GM23338 (cell line): ENCODE data around the gene GP2. TPM values are rescaled to one million over a fixed set of nuclear protein-coding genes. Genes with fewer than 3 reads are reported as not detected.

Source experiments
- ATAC-seq: fragments of 200-7000 bp; cut with Tn5 transposase; 3 replicates; pipeline ENCODE4 v1.9.1; 2020
- DNase-seq: peaks from one replicate; pipeline ENCODE4 v3.0.0-alpha.2; 2015; ENCODE audit warnings: low spot score
- H2AFZ ChIP-seq: fragments of 200-600 bp; sonication (generic); 2 replicates; pipeline ENCODE4 v1.8.0; 2016; ENCODE audit warnings: antibody characterized with exemption, mild to moderate bottlenecking, moderate library complexity
- H3F3A ChIP-seq: fragments of 200-600 bp; sonication (generic); replicated peaks from 2 replicates; pipeline ENCODE4 v1.8.0; 2017; ENCODE audit warnings: antibody characterized with exemption, mixed run types, low read depth
- H3K27ac ChIP-seq: fragments of 200-600 bp; sonication (generic); 2 replicates; pipeline ENCODE4 v1.6.1; 2016; ENCODE audit warnings: low read depth
- H3K27me3 ChIP-seq: fragments of 200-600 bp; sonication (generic); 2 replicates; pipeline ENCODE4 v1.8.0; 2016; ENCODE audit warnings: mild to moderate bottlenecking, mixed run types, moderate library complexity; ENCODE audit not compliant: insufficient read depth
- H3K36me3 ChIP-seq: fragments of 200-600 bp; sonication (generic); 2 replicates; pipeline ENCODE4 v1.8.0; 2016; ENCODE audit warnings: mild to moderate bottlenecking; ENCODE audit not compliant: insufficient read depth
- H3K4me1 ChIP-seq: fragments of 200-600 bp; sonication (generic); 2 replicates; pipeline ENCODE4 v1.8.0; 2016; ENCODE audit warnings: mild to moderate bottlenecking, moderate library complexity; ENCODE audit not compliant: insufficient read depth
- H3K4me2 ChIP-seq: fragments of 200-600 bp; sonication (generic); 2 replicates; pipeline ENCODE4 v1.7.1; 2017; ENCODE audit warnings: mixed run types
- H3K4me3 ChIP-seq: fragments of 200-600 bp; sonication (generic); 2 replicates; pipeline ENCODE4 v1.6.1; 2016; ENCODE audit warnings: mixed run types
- H3K79me2 ChIP-seq: fragments of 200-600 bp; sonication (generic); replicated peaks from 2 replicates; pipeline ENCODE4 v1.8.0; 2017; ENCODE audit warnings: mild to moderate bottlenecking; ENCODE audit not compliant: insufficient read depth
- H3K9me2 ChIP-seq: fragments of 200-600 bp; sonication (generic); 2 replicates; pipeline ENCODE4 v1.8.0; 2017; ENCODE audit not compliant: insufficient read depth
- H4K20me1 ChIP-seq: fragments of 200-600 bp; sonication (generic); replicated peaks from 2 replicates; pipeline ENCODE4 v1.8.0; 2017; ENCODE audit warnings: mild to moderate bottlenecking; ENCODE audit not compliant: insufficient read depth
- H3K27ac Mint-ChIP-seq: 2 replicates; pipeline ENCODE4 v1.8.0; 2020; ENCODE audit warnings: inconsistent platforms, mild to moderate bottlenecking, moderate library complexity, mixed read lengths
- H3K27me3 Mint-ChIP-seq: 3 replicates; pipeline ENCODE4 v1.8.0; 2022; ENCODE audit warnings: low read depth, mild to moderate bottlenecking, moderate library complexity, mixed read lengths, inconsistent platforms; ENCODE audit not compliant: insufficient read depth, poor library complexity
- H3K36me3 Mint-ChIP-seq: 3 replicates; pipeline ENCODE4 v1.8.0; 2021; ENCODE audit warnings: low read depth, mild to moderate bottlenecking, inconsistent platforms, moderate library complexity, mixed read lengths
- H3K4me1 Mint-ChIP-seq: 3 replicates; pipeline ENCODE4 v1.8.0; 2020; ENCODE audit warnings: mild to moderate bottlenecking, inconsistent platforms, mixed read lengths
- H3K4me3 Mint-ChIP-seq: 3 replicates; pipeline ENCODE4 v1.8.0; 2021; ENCODE audit warnings: moderate library complexity, mild to moderate bottlenecking, inconsistent platforms, mixed read lengths
- H3K9me3 Mint-ChIP-seq: 3 replicates; pipeline ENCODE4 v1.8.0; 2020; ENCODE audit warnings: moderate library complexity, mild to moderate bottlenecking, inconsistent platforms, mixed read lengths
- CREB1 ChIP-seq: fragments of 250-450 bp; sonication (Bioruptor Pico); IDR thresholded peaks from 2 replicates; pipeline ENCODE4 v1.5.0; 2020; ENCODE audit warnings: low read depth, mild to moderate bottlenecking, moderate library complexity
- ETS1 ChIP-seq: IDR thresholded peaks from 2 replicates; pipeline ENCODE4 v1.6.1; 2016; ENCODE audit warnings: antibody characterized with exemption
- EZH2 ChIP-seq: fragments of 200-600 bp; sonication (generic); IDR thresholded peaks from one replicate; pipeline ENCODE4 v1.8.0; 2017; ENCODE audit warnings: antibody characterized with exemption, mild to moderate bottlenecking, low read depth; ENCODE audit not compliant: unreplicated experiment
- JUNB ChIP-seq: IDR thresholded peaks from one replicate; pipeline ENCODE4 v1.6.1; 2016; ENCODE audit warnings: antibody characterized with exemption; ENCODE audit not compliant: unreplicated experiment
- POLR2AphosphoS5 ChIP-seq: IDR thresholded peaks from 2 replicates; pipeline ENCODE4 v1.6.1; 2016; ENCODE audit warnings: antibody characterized with exemption, low read depth
- ZNF331 ChIP-seq: fragments of 250-450 bp; sonication (Bioruptor Pico); IDR thresholded peaks from 2 replicates; pipeline ENCODE4 v1.5.0; 2020; ENCODE audit warnings: low read depth, mild to moderate bottlenecking, moderate library complexity
- polyA plus RNA-seq: library from polyadenylated mRNA; unstranded; fragments of >200 nt; fragmentation: Nextera tagmentation; extraction: Ambion mirVana; gene quantifications from 2 replicates; pipeline ENCODE4 v1.2.1, GENCODE V29; 2016
- total RNA-seq: library from RNA; depleted of rRNA; stranded (reverse); fragments of >200 nt; shearing (Covaris generic); gene quantifications from 2 replicates; pipeline ENCODE4 v1.2.3, GENCODE V29; 2014
- TF ChIP-seq, protein P1 (sequence below): IDR thresholded peaks from one replicate; pipeline ENCODE4 v1.6.1; 2018; ENCODE audit warnings: antibody characterized with exemption; ENCODE audit not compliant: unreplicated experiment
- TF ChIP-seq, protein P2 (sequence below), 2 experiments: fragments of 200-600 bp in 1 of 2; sonication (generic) in 1 of 2; conservative IDR thresholded peaks; 2 replicates each; pipeline versions ENCODE4 v1.5.1 to v1.6.1; 2016 to 2017; ENCODE audit warnings: antibody characterized with exemption in 2 of 2, low read depth in 2 of 2, mild to moderate bottlenecking in 2 of 2, moderate library complexity in 1 of 2

Gene GP2
- total and polyA plus RNA-seq, 2 experiments from 2014 or later = not detected

- TF ChIP-seq, protein P1, sequence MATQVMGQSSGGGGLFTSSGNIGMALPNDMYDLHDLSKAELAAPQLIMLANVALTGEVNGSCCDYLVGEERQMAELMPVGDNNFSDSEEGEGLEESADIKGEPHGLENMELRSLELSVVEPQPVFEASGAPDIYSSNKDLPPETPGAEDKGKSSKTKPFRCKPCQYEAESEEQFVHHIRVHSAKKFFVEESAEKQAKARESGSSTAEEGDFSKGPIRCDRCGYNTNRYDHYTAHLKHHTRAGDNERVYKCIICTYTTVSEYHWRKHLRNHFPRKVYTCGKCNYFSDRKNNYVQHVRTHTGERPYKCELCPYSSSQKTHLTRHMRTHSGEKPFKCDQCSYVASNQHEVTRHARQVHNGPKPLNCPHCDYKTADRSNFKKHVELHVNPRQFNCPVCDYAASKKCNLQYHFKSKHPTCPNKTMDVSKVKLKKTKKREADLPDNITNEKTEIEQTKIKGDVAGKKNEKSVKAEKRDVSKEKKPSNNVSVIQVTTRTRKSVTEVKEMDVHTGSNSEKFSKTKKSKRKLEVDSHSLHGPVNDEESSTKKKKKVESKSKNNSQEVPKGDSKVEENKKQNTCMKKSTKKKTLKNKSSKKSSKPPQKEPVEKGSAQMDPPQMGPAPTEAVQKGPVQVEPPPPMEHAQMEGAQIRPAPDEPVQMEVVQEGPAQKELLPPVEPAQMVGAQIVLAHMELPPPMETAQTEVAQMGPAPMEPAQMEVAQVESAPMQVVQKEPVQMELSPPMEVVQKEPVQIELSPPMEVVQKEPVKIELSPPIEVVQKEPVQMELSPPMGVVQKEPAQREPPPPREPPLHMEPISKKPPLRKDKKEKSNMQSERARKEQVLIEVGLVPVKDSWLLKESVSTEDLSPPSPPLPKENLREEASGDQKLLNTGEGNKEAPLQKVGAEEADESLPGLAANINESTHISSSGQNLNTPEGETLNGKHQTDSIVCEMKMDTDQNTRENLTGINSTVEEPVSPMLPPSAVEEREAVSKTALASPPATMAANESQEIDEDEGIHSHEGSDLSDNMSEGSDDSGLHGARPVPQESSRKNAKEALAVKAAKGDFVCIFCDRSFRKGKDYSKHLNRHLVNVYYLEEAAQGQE = no peak
- TF ChIP-seq ZNF331 (CRISPR knock-in tag) = no peak
These were observed 5.8 kb upstream of the GP2 start (continued) for GRCh38 chr16:20333120-20333519.

DNA sequence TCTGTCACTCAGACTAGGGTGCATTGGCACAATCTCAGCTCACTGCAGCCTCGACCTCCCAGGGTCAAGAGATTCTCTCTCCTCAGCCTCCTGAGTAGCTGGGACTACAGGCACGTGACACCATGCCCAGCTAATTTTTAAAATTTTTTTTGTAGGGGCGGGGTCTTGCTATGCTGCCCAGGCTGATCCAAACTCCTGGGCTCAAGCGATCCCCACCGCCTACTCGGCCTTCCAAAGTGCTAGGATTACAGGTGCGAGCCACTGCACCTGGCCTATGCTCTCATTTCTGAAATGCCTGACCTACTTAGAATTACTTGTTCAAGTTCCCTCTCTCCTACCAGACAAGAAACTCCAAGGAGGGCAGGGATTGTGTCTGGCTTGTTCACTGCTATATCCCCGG is 5.1 kb upstream of the GP2 start:
- ATAC-seq = no peak
- no peak for DNase-seq
- Histone ChIP-seq H3K27ac (no peak overlapping the region), H4K20me1 (no peaks in the 10 kb centered on the region), H3K4me1 (peaks cover 5% of the 10 kb centered on the region; the same call in 1 of the 2 replicates), H3K36me3 (no peaks in the 10 kb centered on the region), H3K27me3 (no peaks in the 10 kb centered on the region), H3K4me3 (no peak overlapping the region), H3K79me2 (no peaks in the 10 kb centered on the region), H3F3A (no peaks in the 10 kb centered on the region), H3K4me2 (no peak overlapping the region), H3K9me2 (no peaks in the 10 kb centered on the region), H2AFZ (no peak overlapping the region)
- H3K27ac Mint-ChIP-seq = no peak overlapping the region
- H3K4me3 Mint-ChIP-seq = no peak overlapping the region
- H3K27me3 Mint-ChIP-seq = peaks cover 6% of the 10 kb centered on the region
- no peaks in the 10 kb centered on the region for H3K36me3 Mint-ChIP-seq
- no peaks in the 10 kb centered on the region; the same call in 2 of the 3 replicates for H3K9me3 Mint-ChIP-seq
- no peaks in the 10 kb centered on the region; the same call in 2 of the 3 replicates for H3K4me1 Mint-ChIP-seq
- TF ChIP-seq, protein P2, sequence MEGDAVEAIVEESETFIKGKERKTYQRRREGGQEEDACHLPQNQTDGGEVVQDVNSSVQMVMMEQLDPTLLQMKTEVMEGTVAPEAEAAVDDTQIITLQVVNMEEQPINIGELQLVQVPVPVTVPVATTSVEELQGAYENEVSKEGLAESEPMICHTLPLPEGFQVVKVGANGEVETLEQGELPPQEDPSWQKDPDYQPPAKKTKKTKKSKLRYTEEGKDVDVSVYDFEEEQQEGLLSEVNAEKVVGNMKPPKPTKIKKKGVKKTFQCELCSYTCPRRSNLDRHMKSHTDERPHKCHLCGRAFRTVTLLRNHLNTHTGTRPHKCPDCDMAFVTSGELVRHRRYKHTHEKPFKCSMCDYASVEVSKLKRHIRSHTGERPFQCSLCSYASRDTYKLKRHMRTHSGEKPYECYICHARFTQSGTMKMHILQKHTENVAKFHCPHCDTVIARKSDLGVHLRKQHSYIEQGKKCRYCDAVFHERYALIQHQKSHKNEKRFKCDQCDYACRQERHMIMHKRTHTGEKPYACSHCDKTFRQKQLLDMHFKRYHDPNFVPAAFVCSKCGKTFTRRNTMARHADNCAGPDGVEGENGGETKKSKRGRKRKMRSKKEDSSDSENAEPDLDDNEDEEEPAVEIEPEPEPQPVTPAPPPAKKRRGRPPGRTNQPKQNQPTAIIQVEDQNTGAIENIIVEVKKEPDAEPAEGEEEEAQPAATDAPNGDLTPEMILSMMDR (conservative IDR thresholded peaks at IDR 0.05; ENCODE audit: low read depth in 2 of 2) = no peak
- TF ChIP-seq EZH2 (no peak), ETS1 (no peak), POLR2AphosphoS5 (no peak), JUNB (no peak), CREB1 (CRISPR knock-in tag) (no peak), ZNF331 (CRISPR knock-in tag) (no peak)
- TF ChIP-seq, protein P1 = no peak
